GM12864 (cell line): ENCODE measurements around the gene MGLL.

Experiments used
- DNase-seq: peaks from one replicate; pipeline ENCODE4 v3.0.0-alpha.2; 2011; ENCODE audit warnings: low read depth
- H3K4me3 ChIP-seq: 2 replicates; pipeline ENCODE4 v1.5.1; 2011; ENCODE audit warnings: mild to moderate bottlenecking, low read depth, low read length, control low read depth
- TF ChIP-seq, protein P1 (sequence below): IDR thresholded peaks from 2 replicates; pipeline ENCODE4 v1.5.1; 2011; ENCODE audit warnings: low read depth, mild to moderate bottlenecking, moderate library complexity, low read length, control low read depth, inconsistent platforms; ENCODE audit errors: missing control alignments

Gene MGLL

DNA sequence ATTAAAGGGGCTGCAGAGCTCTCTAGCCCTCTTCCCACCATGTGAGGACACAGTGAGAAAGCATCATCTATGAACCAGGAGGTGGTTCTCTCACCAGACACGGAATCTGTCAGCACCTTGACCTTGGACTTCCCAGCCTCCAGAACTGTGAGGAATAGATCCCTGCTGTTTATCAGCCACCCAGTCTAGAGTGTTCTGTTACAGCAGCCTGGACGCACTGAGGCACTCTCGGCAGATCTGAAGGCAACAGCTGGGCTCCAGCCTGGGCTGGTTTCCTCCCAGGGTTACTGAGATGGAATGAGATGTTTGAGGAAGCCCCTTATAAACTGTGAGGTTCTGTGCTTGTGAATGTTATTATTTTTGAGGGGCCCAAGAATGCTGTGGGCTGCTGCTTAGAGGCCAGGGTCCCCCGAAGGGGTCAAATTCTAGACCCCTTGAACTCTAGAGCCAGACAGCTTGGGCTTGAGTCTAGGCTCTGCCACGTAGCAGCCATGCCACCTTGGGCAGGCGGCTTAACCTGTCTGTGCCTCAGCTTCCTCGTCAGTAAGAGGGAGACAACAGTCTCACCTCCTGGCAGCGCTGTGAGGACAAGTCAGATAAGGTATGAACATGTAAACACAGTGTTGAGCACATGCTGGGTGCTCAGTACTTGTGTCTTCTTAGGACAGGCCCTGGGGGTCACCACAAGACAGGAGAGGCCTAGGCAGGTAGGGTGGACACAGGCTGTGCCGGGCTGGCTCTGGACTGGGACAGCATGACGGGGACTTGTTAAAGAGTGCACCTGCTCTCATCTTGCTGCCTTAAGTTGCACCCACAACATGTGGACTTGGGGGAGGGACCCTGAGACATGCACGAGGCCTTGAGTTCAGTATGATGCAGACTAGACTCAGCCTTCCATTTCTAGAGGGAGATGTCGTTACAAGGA lies 49.2 kb downstream of the MGLL start:
- H3K4me3 ChIP-seq, result no peak overlapping the region
- TF ChIP-seq, protein P1, sequence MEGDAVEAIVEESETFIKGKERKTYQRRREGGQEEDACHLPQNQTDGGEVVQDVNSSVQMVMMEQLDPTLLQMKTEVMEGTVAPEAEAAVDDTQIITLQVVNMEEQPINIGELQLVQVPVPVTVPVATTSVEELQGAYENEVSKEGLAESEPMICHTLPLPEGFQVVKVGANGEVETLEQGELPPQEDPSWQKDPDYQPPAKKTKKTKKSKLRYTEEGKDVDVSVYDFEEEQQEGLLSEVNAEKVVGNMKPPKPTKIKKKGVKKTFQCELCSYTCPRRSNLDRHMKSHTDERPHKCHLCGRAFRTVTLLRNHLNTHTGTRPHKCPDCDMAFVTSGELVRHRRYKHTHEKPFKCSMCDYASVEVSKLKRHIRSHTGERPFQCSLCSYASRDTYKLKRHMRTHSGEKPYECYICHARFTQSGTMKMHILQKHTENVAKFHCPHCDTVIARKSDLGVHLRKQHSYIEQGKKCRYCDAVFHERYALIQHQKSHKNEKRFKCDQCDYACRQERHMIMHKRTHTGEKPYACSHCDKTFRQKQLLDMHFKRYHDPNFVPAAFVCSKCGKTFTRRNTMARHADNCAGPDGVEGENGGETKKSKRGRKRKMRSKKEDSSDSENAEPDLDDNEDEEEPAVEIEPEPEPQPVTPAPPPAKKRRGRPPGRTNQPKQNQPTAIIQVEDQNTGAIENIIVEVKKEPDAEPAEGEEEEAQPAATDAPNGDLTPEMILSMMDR, result no peak
- no peak for DNase-seq

DNA sequence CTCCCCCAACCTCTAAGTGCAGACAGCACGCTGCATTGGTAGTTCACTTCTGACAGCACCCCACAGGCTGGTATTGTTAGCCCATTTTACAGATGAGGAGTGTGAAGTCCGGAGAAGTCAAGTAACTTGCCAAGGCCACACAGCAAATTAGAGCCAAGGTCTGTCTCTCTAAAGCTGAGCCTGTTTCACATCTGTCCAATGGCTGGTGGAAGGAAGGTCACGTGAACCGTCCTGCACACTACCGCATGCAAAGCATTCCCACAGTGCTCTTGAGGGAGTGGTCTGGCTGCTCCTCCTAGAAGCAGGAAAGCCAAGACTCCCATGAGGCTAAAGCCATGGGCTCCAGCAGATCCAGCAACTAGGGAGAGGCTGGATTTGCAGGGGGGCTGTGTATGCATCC lies 50.0 kb downstream of the MGLL start:
- H3K4me3 ChIP-seq, result no peak overlapping the region
- TF ChIP-seq, protein P1, result no peak
- DNase-seq, result no peak

DNA sequence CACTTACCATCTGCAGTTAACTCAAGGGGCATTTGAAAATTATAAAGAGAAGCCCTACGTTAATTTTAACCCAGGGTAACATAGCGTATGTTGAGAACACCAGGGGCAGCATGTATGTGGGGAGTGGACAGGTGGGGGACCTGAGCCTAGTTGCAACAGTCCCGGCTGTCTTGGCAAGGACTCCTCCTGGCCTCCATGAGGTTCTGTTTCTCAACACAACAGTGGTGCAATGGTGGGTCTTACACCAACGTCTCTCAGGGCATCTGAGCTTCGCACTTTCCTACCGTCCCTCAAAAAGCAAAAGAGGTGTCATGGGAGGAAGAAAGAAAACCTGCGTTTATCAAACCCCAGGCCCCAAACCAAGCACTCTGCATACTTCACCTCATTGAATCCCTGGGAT lies 50.6 kb downstream of the MGLL start:
- DNase-seq, result no peak
- no peak overlapping the region for H3K4me3 ChIP-seq
- TF ChIP-seq, protein P1, result no peak

DNA sequence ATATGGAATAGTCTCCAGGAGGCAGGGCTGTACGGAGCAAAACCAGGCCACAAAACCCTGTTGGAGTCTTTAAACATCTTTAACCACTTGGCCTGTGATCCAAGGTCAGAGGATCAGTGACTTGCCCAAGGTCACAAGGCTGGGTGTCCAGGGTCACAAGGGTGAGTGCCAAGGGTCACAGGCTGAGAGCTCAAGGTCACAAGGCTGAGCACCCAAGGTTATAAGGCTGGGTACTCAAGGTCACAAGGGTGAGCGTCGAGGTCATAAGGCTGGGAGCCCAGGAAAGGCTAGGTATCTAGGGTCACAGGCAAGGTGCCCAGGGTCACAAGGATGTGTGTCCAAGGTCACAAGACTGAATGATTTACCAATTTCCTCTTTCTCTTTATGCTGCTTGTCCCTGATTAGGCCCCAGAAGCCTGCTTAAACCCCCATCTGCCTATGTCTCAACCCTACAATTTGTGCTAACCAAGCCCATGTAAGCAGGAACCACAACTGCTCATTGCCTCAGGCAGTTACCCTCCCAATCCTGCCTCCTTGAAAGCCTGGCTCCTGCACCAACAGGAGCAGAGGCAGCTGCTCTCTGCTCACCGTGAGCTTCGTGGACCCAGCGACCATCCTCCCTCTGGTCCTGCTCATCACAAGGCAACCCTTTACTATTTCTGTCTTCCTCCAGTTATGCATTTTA lies 51.5 kb downstream of the MGLL start:
- DNase-seq, result no peak
- no peak overlapping the region for H3K4me3 ChIP-seq
- TF ChIP-seq, protein P1, result no peak

DNA sequence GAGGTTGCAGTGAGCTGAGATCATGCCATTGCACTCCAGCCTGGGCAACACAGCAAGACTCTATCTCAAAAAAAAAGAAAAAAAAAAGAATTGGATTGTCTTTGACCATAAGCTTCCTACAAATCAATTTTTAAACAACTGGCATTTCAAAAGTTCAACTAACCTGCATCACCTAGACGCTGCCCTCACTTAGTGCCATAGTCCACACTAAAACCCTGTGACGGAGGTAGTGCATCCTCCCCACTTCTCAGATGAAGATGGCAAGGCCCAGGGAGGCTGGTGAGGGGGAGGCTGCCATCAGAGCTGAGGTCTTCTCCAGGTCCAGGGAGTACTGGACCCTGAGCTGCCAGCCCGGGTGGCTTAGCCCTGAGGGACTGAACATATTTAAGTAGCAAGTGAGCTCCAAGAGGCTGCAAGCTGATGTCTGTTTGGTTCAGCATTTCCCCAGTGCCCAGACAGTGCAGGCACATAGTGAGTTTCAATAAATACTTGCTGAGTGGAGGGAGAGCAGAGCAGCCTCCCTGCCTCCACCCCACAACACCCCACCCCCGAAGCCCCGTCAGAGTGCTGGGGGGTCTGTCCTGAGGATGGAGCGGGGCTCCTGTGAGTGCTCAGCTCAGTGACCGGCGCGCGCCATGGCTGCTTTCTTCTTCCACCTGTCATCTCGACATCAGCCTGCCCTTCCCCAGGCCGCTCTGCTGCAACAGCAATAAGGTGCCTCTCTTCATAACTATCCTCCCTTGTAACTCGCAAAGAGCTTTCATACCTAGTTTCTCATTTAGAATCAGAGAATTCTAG lies 52.8 kb downstream of the MGLL start:
- TF ChIP-seq, protein P1, result no peak
- no peak overlapping the region for H3K4me3 ChIP-seq
- no peak for DNase-seq

DNA sequence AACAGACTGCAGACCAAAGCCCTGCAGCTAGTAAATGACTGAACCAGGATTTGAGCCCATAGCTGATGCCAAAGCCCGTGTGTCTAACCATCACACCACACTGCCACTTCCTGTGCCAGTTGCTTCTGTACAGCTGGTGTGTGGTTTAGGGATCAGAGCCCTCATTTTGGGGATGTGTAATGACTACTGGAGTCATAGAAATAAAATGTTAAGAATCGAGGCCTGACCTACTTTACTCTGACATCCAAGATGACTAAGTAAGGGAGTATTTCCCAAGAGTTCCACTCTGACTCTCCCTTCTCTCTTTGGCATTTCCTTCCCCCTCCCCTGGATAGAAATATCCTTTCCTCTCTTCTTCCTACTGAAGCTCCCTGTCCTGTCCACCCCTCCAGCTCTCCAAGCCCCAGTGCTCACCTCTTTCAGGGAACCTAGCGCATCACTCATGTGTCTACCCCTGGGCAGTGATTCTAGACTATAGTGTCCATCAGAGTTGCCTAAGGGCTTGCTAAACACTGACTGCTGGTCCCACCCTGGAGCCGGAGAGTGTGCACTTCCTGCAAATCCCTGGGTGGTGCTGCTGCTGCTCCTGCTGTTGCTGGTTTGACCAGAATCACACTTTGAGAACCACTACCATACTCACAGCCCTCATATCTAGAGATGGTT lies 53.8 kb downstream of the MGLL start:
- no peak overlapping the region for H3K4me3 ChIP-seq
- TF ChIP-seq, protein P1, result no peak
- no peak for DNase-seq
